NCI-H748 (cell line): ENCODE results near the gene ZSWIM3.

Experiments
- DNase-seq: peaks from one replicate; lab custom pipeline; 2025; ENCODE audit not compliant: unreplicated experiment; lab: John Stamatoyannopoulos, UW

Gene ZSWIM3

DNA sequence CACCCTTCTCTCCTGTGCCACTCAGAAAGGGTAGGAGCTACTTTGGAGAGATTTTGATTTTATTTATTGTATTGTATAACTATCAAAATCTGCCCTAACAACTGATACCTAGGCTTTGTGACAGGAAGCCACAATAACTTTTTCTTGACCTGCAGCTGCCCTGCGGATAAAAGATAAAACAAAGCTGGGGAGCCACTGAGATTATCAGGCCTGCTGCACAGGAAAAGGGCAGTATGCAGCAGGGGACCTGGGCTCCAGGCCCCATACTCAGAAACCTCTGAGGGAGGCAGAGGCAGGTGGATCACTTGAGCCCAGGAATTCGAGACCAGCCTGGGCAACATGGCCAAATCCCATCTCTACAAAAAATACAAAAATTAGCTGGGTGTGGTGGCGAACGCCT, 24.8 kb upstream of the ZSWIM3 start:
- DNase-seq = no peak

DNA sequence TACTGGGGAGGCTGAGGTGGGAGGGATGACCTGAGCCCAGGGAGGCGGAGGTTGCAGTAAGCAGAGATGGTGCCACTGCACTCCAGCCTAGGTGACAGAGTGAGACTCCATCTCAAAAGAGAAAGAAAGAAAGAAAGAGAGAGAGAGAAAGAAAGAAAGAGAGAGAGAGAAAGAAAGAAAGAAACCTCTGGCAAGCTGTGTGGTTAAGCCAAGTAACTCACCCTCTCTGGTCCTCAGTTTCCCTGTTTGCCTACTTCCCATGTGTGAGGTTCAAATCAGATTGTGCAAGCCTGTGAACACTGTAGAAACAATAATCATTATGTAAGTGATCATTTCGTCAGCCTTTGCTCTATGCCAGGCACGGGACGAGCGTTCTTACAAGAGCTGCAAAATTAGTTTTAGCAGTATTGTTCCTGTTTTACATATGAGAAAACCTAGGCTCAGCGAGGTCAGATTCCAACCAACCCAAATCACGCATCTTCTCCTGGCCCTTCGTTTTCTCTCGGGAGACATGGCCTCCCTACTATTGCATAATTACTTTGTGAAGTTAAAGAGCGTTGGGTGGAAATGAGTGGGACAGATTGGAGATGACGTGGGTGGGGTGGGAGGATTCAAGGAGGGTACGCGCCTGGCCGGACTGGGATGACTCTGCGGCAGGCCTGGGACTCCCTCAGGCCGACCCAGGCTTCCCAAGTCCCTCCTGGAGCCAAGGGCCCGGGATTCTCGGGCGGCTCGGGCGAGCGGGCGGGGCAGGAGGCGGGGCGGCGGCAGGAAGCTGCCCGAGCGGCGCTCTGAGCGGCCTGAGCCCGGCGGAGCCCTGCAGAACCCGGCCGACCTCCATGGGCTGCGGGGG, 24.2 kb upstream of the ZSWIM3 start, which contains the start of gene SNX21:
TSS of gene SNX21 (plus strand) at position 770 of the 853 bp plus-strand sequence. CDS start 121 bp downstream, outside the sequence.
- peak; percentile 58 for DNase-seq

DNA sequence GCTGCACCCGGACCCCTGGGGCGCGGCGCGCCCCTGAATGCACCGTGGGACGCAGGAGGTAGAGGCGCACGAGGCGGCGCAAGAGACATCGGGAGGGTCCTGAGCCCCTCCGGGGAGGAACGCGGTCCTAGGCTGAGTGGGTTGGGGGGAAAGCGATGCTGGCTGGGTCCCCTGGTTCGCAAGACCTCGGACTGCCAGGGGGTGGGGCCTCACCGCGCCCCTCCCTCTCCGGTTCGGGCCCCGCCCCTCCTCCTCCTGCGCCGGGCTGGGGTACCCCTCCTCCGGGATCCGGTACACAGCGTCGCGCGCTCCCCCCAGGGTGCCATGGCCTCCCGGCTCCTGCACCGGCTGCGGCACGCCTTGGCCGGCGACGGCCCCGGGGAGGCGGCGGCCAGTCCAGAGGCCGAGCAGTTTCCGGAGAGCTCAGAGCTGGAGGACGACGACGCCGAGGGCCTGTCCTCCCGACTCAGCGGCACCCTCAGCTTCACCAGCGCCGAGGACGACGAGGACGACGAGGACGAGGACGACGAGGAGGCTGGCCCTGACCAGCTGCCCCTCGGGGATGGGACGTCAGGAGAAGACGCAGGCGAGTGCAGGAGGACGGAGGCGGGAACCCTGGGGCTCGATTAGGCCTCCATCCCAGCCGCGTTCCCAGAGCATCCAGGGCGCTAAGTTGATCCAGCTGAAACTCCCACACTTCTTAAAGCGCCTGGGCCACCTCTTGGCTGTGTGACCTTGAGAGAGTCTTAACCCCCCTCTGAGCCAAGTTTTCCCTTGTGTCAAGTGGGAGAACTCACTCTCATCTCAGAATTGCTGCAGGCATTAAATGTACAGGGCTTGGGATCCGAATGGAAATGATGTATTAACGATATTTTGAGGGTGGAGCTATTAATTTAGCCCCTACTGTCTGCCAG, 23.3 kb upstream of the ZSWIM3 start:
- peak; percentile 55 for DNase-seq

DNA sequence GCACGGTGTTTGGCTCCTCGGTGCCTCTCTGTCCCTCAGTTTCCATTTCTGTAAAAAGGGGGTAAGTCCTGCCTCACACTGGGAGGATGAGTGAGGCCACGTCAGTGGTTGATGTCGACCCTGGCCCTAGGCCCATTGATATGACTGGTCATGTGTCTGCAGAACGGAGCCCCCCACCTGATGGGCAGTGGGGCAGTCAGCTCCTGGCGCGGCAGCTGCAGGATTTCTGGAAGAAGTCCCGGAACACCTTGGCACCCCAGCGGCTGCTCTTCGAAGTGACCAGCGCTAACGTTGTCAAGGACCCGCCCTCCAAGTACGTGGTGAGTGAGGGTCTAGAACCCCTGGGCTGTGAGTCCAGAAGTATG, 22.6 kb upstream of the ZSWIM3 start:
- no peak for DNase-seq

DNA sequence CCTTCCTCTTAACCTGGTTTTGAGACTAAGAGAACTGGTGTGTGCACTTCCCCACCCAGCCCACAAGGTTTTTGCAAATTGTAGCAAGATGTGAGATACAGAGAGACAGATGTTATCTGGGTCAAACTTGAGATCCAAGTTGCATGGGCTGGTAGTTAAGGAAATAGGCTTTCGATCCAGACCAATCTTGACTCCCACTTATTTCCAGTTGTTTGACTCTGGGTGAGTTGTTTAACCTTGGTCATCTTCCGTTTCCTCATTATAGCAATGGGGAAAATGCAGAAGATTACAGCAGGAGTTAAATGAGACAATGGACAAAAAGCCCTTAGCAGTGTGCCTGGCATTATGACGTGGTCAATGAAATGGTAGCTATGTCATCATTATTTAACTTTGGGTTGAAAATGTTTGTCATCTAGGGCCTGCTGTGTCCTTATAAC, 22.1 kb upstream of the ZSWIM3 start:
- DNase-seq = no peak

DNA sequence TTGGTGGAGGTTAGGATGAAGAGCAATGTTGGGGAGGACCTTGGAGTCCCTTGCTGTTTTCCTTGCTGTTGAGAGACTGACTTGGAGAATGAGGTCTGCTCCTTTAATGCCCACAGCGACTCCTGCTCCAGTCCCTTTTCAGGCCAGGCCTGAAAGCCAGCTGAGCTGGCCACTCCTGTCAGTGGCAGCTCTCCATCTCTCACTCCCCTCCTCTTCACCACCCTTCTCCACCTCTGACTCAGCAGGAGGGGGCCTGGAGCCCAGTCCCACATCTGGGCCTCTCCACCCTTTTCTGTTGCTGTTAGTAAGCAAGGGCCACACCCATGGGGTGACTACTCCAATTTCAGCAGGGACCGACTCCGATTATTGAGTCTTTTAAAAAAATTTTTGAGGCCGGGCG, 21.6 kb upstream of the ZSWIM3 start:
- DNase-seq = no peak

DNA sequence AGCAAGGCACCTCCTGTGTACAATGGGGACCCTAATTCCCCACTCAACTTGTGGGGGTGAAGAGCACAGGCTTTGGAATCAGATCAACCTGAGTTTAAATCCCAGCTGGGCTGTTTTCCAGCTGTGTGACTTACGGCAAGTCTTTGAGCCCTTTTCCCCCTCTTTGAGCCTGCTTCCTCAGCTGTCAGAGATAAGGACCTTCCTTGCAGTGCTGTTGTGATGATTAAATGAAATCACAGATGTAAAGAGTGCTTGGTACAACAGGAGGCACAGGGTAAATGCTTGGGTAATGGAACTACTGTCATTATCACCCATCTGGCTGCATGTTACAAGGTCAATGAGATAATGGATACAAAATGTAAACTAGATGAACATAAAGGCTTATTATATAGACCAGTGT, 20.6 kb upstream of the ZSWIM3 start:
- peak; percentile 5 for DNase-seq

DNA sequence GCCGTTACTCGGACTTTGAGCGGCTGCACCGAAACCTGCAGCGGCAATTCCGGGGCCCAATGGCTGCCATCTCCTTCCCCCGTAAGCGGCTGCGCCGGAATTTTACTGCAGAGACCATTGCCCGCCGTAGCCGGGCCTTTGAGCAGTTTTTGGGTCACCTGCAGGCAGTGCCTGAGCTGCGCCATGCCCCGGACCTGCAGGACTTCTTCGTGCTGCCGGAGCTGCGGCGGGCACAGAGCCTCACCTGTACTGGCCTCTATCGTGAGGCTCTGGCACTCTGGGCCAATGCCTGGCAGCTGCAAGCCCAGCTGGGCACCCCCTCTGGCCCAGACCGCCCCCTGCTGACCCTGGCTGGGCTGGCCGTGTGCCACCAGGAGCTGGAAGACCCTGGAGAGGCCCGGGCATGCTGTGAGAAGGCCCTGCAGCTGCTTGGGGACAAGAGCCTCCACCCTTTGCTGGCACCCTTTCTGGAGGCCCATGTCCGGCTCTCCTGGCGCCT, 16.7 kb upstream of the ZSWIM3 start:
- DNase-seq = no peak

DNA sequence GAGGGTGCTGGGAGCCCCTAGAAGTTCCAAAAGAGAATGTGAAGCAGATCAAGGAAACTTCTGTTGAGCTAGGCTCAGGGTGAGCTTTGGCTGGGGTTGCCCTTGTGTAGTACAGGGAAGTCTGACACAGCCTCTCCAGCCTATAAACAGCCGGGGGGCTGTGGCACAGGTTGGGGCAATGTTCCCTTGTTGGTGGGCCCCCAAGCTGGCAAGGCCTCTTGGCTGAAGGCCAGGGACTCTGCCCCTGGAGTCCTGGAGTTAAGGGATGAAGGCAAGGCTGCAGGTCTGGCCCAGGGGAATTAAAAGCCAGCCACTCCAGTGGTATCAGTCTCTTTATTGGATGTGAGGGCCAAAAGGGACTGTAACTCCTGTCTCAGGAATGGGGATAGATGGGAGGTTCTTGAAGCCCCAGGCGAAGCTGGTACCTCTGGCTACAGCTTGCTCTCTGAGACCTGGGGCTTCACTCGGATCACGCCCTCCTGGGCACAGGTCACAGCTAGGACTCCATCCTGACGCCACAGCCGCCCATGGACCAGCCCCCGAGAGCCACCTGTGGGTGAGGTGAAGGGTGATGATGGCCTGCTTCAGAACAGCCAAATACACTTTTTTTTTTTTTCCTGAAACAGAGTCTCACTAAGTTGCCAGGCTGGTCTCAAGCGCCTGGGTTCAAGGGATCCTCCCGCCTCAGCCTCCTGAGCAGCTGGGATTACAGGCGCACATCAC, 15.8 kb upstream of the ZSWIM3 start:
- DNase-seq = no peak

DNA sequence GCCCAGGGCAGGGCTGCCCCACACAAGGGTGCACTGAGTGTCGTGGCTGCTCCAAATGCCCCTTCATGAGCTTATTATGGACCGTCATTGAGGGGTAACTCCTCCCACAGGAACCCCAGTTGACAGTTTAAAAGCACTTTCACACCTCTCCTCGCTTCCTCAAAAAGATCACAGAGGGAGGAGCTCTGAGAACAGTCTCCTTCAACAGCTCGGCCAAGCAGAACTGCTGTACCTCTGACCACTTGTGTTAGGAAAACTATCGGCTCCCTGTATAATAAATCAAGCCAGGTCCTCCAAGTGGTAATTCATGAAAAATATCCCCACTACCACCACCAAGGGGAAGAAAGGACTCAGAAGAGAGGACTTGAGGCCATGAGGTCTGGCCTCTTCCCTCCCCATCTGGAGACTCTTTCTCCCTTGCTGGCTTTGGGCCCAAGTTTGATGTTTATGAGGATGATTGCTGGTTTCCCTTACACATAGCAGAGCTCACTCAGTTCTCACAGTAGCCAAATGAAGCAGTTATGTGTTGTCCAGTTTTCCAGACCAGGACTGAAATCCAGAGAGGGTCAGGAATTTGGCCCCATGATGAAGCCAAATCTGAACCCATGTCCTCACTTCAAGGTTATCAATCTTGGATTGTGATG, 15.1 kb upstream of the ZSWIM3 start:
- no peak for DNase-seq

DNA sequence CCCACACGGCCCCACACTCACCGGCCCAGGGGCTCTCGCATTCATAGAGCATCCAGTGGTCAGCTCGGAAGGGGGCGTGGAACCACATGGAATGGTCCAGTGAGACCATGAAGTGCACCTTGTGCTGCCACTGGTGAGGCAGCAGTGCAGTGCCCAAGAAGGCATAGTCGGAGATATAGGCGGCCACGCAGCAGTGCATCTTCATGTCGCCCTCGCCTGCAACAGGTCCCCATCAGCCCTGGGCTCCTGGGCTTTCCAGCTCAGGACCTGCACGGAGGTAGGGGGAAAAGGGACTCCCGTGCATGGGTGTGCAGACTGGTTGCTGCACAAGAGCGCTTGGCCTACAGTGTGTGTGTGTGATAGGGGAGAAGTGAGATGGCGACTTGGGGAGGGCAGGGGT, 13.9 kb upstream of the ZSWIM3 start:
- no peak for DNase-seq

DNA sequence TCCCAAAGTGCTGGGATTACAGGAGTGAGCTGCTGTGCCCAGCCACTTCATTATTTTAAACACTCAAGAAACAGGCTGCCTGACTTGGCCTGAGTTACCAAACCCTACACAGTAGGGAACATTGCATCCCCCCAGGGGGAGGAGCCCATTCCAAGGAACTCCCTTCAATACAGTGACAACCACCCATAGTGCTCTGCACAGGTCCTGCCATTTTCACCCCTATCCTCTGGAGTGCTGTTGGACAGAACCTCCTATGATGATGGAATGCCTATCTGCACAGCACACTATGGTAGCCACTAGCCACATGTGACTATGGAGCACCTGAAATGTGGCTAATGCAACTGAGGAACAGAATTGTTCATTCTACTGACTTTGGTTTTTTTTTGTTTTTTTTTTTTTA, 12.0 kb upstream of the ZSWIM3 start:
- DNase-seq = no peak

DNA sequence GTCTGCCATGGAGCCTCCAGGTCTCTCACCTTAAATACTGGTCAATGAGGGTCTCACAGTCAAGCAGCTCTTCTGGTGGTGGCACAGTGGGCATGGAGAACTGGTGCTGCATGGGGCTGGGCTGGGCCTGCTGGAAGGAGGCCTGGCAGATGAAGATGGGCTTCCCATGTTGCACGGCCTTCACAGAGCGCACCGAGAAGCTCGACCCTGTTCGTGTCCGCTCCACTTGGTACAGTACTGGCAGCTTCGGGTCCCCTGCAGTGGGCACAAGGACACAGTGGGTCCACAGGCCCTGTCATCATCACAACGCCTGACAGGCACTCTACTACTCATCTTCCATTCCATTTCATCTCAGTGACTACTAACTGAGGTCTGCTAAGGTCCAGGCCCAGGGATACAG, 9.0 kb upstream of the ZSWIM3 start:
- no peak for DNase-seq

DNA sequence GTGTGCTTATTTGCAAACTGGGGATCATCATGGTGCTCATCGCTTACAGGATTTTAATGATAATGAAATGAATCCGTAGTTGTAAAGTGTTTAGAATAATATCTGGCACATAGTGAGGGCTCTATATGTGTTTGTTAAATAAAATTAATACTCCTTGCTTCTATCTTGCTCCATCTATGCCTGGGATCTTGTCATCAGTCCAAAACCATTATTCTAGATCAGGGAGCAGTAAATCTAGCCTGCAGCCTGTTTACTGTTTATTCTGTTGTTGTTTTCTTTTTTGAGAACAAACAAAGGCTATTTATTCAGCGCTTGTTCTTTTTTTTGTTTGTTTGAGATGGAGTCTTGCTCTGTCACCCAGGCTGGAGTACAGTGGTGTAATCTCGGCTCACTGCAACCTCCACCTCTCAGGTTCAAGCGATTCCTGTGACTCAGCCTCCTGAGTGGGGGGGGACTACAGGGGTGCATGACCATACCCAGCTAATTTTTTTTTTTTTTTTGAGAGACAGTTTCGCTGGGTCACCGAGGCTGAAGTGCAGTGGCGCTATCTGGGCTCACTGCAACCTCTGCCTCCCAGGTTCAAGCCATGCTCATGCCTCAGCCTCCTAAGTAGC, 8.3 kb upstream of the ZSWIM3 start:
- no peak for DNase-seq

DNA sequence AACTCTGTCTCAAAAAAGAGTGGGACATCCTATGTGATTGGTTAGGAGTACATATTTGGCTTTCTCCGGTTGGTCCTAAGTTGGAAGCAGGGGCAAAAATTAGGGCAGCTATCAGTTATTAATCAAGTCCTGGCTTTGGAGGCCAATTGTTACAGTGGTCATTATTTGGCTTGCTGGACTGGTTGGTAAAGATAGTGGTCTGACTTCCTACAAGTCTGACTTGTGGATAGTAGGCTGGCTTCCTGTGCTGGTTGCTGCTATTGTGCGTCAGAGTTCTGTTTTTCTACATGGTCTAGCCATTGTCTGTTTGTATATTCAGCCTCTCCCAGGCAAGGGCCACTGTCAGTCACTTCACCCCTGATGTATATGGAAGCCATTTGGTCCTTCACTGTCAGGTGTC, 7.2 kb upstream of the ZSWIM3 start:
- DNase-seq = no peak

DNA sequence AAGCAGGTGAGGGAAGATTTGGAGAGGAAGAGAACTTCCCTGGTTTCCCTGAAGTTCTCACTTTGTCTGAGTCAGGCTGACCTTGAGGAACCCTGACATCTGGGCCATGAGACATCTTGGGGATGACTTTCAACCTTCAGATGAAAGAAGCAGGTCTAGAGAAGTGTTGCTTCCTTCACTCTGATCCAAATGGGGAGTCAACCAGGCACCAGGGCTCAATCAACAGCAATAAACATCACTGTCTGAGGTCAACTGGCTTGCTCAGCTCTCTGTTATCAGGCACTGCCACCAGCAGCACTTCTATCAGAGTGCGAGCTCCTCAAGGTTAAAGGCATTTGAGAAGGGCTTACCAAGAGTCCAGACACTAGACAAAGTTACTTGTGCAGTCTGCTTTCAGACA, 6.5 kb upstream of the ZSWIM3 start:
- no peak for DNase-seq

DNA sequence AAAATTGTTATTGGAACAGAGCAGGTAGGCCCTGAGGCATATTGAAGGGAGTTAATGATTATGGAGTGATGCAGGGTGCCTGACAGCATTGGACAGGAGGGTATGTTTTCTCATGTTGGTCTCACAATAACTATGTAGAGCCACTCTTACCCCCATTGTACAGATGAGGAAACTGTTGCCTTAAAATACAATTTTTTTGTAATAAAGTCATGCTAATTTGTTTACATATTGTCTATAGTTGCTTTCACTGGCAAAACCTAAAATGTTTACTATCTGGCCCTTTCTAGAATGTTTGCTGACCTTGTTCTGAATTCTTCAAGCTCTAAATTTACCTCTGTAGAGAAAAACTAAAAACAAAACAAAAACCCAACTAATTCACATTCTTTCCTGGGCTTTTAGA, 5.9 kb upstream of the ZSWIM3 start:
- DNase-seq = no peak

DNA sequence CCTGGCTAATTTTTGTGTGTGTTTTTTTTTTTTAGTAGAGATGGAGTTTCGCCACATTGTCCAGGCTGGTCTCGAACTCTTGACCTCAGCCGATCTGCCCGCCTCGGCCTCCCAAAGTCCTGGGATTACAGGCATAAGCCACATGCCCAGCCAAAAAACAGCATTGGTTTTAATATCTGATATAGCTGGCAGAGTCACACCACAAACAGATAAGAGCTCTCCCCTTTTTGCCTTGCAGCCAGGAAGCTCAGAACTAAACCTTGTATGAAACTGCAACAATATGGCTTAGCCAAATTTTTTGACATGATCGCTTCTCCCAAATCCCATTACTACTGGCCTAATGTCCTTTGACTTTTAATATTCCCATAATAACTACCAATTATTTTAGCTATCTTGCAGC, 5.1 kb upstream of the ZSWIM3 start:
- no peak for DNase-seq

DNA sequence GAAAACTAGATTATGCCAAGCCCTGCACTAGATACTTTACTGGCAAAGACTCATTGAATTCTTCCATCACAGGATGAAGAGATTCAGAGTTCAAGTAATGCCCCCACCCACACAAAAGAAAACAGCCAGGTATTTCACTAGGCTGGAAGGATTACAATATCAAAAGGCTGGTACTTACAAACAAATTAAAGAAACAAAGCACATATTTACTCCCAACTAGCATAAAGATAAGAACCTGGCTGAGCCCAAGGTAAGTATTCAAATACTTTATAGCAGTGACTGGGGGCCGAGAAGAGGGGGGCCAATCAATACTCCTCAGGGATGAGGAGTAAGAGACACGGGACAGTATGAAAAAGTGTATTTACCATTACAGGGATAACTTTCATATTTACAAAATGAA, 3.9 kb upstream of the ZSWIM3 start:
- DNase-seq = no peak

DNA sequence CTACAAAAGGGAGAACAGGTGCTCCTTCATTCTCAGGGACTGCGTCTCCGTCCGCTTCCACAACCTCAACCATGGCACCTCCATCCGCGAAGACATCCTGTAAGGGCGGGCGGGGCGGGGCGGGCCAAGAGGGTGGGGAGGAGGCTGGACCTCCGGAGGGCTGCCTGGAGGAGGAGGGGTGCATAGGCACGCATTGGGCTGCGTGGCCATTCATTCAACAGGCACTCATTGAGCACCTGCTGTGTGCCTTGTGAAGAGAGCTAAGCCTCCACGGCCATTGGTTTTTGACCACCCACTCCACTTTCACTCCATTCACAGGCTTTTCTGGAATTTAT, 435 bp downstream of the ZSWIM3 start:
- peak; percentile 42 for DNase-seq
